Fibroblast of skin of left biceps (primary cell): ENCODE measurements around the gene CLTCL1.

Experiments
- DNase-seq, 2 experiments: peaks; one replicate each; pipeline ENCODE4 v3.0.0-alpha.2; 2013; ENCODE audit warnings: low read depth in 2 of 2

The CLTCL1 gene

DNA sequence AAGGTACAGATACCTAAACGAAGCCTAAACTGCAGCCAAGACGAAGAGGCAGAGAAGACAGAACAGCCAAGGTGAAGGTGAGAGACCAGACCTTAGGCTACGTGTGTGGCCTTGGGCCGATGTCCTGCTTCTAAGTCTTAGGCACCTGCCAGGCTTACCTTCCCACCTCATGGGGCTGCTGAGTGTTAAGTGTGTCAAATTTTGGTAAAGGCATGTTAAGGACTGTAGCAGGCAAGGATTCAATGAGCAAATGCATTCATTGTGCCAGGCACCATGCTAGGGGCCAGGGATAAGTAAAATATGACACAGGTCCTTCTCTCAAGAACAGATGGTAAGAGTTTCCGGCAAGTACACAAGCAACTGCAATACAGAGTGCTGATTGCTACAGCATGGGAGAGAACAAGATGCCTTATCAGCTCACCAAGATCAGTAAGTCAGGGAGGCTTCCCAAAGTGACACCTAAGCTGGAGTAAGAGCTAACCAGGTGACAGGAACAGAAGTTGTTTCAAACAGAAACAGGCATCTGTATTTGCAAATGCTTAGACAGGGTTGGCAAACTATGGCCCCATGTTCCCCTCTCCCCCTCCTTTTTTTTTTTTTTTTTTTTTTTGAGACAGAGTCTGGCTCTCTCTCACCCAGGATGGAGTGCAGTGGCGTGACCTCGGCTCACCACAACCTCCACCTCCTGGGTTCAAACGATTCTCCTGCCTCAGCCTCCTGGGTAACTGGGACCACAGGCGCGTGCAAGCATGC is 46.7 kb downstream of the CLTCL1 start:
- no peak for DNase-seq

GRCh38 chr22:19242699-19243098 is 48.8 kb downstream of the CLTCL1 start:
- DNase-seq, result no peak

DNA sequence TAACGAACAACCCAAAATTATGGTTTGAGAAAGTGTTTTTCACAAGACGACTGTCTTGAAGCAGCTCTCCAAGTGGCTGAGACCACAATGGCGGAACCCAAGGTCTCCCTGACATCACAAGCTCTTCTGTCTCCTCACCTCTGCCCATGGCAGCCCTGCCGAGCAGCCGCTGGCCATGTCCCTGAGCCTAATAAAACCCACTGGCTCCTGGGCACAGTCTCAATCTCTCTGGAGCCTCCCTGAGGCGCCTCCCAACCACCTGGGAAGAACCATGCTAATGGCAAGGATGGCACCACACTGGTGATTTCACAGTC is 50.0 kb downstream of the CLTCL1 start:
- DNase-seq, result no peak

DNA sequence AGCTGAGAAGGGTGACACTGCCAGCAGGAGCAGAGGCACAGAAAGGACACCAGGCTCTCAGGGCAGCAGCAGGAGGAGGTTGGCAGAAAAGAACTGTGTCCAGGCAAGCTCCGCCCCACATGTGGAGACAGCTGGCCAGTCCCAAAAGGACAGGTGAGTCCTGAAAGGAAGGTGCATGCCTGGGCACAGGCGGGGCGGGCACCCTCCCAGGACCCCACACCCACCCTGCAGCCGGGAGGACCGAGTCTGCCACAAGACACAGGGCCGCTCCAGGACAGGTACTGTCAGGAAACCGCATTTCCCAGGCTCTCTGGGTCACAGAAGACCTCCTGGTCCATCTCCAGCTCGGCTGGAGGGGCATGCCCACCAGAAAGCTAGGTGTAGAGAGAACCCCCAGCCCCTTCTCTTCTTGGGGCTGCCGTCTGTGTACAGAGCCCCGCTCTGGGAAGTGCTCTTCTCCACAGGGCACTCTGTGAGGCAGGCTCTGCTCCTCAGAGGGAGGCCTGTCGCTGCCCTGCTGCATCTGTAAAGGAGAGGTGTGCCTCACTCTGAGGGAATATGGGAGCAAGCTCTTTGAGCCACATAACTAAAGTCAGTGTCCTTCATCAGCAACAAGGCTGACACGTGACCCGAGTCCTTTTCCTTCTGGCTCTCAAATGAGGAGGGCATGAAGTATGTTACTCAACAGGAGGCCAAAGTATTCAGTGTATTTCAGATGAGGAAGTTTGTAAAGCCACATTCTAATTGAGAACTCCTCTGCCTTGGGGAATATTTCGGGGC is 50.5 kb downstream of the CLTCL1 start:
- no peak for DNase-seq

DNA sequence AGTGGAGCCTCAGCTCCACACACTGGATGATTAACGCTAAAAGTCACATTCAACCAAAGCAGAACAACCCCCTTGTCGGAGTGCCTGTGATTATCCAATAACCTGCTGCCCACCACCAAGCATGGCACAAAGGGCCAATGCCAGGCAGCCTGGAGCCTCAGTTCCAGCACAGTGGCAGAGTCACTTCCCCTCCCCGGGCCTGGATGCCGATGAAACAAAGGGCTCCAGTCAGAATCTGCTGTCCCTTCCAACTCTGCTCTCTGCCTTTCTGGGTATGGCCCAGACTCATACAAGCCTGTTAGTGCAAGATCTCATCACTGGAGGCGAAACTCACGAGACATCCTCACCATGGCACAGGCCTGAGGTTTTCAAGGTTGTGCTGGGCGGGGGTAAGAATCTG is 52.1 kb downstream of the CLTCL1 start:
- no peak for DNase-seq

DNA sequence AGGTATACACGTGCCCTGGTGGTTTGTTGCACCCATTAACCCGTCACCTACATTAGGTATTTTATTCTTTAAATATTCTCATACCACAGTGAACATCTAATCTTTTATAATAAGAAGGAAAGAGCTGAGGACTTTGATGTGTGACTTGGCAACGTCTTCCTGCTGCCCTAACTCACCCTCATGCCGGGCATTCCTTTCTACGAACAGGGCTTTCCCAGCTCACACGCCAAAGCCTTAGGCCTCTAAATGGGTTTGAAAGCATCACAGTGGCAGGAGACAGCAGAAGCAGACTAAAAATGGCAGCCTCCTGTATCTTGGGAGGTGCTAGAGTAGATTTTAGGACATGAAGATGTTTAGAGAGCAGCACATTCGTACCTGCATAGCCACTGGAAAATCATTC is 52.6 kb downstream of the CLTCL1 start:
- DNase-seq, result no peak

GRCh38 chr22:19235874-19236273 is 55.6 kb downstream of the CLTCL1 start:
- no peak for DNase-seq

DNA sequence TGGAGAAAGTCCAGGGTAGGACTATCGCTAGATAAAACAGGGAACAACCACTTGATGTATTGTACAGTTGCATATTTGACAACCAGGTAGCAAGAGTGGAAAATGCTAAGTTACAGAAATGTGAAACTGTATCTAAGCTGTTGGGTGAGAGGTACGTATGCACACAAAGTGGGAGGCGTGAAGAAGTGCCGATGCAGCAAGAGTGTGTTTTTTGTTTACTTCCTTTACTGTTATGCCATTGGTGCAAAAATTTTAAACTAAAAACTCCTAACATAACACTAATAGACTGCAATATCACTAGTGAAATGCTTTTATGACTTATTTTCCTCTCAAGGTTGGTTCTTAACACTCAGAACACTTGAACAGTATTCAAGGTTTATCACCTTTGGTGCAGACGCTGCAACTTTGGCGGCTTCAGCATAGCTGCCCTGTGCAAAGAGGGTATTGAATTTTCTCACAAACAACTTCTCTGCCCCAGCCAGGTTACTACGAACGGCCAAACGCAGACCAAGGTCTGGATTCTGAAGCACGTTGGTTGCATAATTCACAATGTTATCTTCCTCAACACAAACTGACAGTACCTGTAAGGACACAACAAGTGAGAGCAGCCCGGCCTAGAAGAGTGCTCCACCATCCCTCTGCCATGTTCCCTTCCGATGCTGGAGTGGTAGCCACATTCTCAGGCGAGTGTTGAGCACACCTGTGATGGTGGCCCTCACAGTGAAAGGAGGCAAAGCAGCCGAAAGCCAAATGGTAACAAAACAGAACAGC is 57.2 kb downstream of the CLTCL1 start:
- DNase-seq, result no peak

DNA sequence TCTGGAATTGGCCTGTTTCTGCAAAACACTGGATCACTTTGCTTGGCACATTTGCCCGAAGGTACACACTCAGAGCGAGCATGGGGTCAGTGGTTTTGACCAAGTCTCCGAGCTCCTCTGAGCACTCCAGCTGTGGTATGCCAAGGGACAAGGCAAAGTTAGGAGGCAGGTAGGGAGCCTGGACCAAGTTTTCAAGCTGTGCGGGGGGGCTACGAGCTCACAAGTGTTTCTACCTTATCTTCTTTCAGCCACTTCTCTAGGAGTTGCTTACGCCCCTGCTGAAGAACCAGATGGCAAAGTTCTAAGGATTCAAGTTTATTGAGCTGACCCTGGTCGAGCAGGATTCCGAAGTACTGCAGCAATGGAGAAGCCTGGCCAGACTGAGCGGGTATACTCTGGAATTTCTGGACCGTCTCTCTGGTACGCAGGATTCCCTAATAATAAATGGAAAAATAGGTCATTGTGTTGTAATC is 58.3 kb downstream of the CLTCL1 start:
- no peak for DNase-seq

- no peak for DNase-seq
Measured at GRCh38 chr22:19232623-19233022, 58.9 kb downstream of the CLTCL1 start.

DNA sequence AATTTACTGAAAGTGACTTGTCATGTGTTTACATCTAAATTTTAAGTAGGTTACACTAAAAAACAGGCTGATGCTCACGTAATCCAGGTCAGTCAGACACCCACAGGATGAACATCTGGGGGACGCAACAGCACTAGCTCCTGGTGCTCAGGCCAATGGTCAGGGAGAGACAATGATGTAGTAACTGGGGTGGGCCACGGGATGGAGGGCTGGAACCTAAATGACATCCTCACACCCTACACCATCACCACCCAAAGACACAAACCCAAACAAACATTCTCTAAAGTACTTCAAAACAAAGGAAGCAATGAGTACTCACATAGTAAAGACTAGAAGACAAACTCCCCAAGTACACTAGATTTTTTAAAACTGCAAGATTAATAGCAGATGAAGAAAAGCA is 59.5 kb downstream of the CLTCL1 start:
- no peak for DNase-seq

- DNase-seq, result no peak
Measured at GRCh38 chr22:19229600-19229999, 61.9 kb downstream of the CLTCL1 start.

DNA sequence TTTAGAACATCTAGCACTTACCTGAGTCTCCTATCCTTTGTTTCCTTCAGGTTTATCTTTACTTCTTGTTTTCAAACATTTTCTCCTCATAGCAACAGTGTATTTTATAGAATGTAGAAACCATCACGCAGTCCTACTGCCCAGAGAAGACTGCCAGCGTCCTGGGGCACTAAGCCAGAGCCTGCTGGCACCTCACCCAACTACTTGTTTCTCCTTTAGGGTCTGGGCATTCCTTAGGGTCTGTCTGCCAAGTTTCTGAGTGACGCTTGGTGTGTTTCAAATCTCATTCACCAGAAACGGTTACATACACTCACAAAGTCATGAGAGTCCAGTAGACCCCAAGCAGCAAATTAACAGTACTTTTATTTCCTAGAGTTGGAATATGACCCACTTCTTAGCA is 63.3 kb downstream of the CLTCL1 start:
- DNase-seq, result no peak

DNA sequence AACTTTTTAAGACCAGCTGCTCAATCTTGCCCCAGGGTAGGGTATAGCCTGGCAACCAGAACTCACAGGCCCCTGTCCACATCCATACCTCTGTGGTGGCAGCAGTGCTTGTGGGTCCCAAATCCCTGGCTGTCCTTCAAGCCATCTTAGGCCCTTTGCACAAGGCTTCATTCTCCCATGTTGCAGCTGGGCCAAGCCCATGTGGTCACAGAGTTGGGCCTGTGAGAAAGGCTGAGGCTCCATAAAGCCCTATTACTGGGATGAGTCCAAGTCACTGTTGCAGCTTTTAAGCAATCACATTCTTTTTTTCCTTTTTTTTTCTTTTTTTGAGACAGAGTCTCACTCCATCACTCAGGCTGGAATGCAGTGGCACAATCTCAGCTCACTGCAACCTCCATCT is 65.1 kb downstream of the CLTCL1 start:
- DNase-seq, result no peak

DNA sequence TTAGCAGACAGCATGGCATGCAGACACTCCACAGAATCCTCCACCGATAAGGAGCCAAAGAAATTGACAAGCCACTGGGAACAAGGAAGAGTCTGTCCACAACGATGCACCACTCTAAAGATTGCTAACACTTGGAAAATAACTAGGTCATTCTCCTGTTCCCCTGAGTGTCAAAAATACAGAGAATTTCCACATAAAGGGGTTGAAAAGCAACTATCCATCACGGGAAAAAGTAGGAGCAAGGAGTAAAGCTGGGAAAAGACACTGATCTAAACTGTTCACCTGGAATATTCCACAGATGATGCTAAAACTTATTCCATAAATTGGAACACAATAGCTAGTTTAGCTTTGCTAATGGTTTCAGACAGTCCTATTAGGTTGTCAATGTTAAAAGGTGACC is 66.0 kb downstream of the CLTCL1 start:
- DNase-seq, result no peak

- DNase-seq, result no peak
Measured at GRCh38 chr22:19224985-19225384, 66.5 kb downstream of the CLTCL1 start.

GRCh38 chr22:19224557-19224956 is 67.0 kb downstream of the CLTCL1 start:
- no peak for DNase-seq

GRCh38 chr22:19223617-19224016 is 67.9 kb downstream of the CLTCL1 start:
- DNase-seq, result no peak

DNA sequence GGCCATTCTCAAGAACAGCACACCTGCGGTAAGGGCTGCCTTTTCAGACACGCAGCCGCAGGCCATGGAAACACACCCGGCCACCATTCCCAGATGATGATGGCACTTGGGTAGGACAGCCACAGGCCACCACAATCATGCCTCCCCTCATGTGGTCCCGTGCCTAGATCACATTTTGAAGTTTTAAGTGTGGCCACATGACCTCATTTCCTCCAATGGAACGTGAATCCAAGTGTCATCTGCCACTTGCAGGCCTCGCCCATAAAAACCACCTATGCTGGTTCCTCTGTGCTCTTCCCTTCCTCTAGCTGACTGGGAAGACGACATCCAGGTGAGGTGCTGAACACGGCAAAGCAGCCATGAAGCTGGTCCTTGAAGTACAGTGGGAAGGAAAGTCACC is 68.4 kb downstream of the CLTCL1 start:
- no peak for DNase-seq

- no peak for DNase-seq
Measured at GRCh38 chr22:19222242-19223005, 69.1 kb downstream of the CLTCL1 start.

DNA sequence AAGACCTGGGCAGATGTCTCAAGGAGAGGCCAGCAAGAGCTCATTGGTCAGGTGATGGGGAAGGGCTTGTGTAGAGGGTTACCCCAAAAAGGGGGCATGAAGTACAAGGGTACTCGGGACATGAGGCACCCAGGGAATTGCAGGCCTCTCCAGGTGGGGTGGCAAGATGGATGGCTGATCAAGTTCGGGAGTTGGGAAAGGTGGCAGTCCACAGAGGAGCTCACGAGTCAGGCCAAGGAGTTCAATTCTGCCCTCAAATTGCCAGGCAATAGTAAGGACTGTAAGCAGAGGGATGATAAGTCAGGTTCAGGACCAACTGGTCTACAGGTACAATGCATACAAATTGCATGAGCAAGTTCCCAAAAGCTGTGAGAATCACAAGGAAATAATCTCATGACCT is 70.7 kb downstream of the CLTCL1 start:
- no peak for DNase-seq
